Common myeloid progenitor, CD34-positive (primary cell): Measurements from ENCODE around the gene NIM1K.

Source experiments
- CTCF ChIA-PET: fragments of 350-600 bp; sonication (Branson Sonifier 250); formaldehyde crosslinking; loops from one replicate; lab custom pipeline; 2021; ENCODE audit warnings: antibody characterized with exemption; lab: Charles Lee
- POLR2A ChIA-PET: fragments of 350-600 bp; sonication (Branson Sonifier 250); formaldehyde crosslinking; loops from one replicate; lab custom pipeline; 2021; ENCODE audit warnings: antibody characterized with exemption; lab: Charles Lee
- DNase-seq, 3 donors: peaks; one replicate each; pipeline versions ENCODE4 v3.0.0 to v3.0.0-alpha.2; 2013
- H3K27ac ChIP-seq, 2 experiments: 1 replicate in 1 of 2; 2 replicates in 1 of 2; pipeline ENCODE4 v1.7.0; 2013; ENCODE audit warnings: inconsistent platforms in 2 of 2, low read length in 2 of 2, mild to moderate bottlenecking in 2 of 2, low read depth in 1 of 2, moderate library complexity in 1 of 2; ENCODE audit not compliant: severe bottlenecking in 2 of 2, insufficient read depth in 1 of 2, poor library complexity in 1 of 2
- H3K27me3 ChIP-seq, 5 experiments: replicated peaks in 2 of 5; 1 replicate in 3 of 5; 2 replicates in 2 of 5; pipeline versions ENCODE4 v1.6.1 to v1.7.0; 2013; ENCODE audit warnings: low read length in 4 of 5, mild to moderate bottlenecking in 2 of 5, moderate library complexity in 2 of 5, inconsistent platforms in 1 of 5; ENCODE audit not compliant: insufficient read depth in 5 of 5, control insufficient read depth in 4 of 5
- H3K36me3 ChIP-seq, 4 experiments: 1 replicate in 2 of 4; 2 replicates in 2 of 4; pipeline versions ENCODE4 v1.6.1 to v1.7.0; 2013; ENCODE audit warnings: low read length in 3 of 4, control low read depth in 1 of 4, mild to moderate bottlenecking in 1 of 4; ENCODE audit not compliant: control insufficient read depth in 4 of 4, insufficient read depth in 4 of 4
- H3K4me1 ChIP-seq, 4 experiments: 1 replicate in 3 of 4; 2 replicates in 1 of 4; pipeline versions ENCODE4 v1.6.1 to v1.7.1; 2013; ENCODE audit warnings: low read length in 3 of 4, mild to moderate bottlenecking in 3 of 4, control low read depth in 1 of 4, inconsistent platforms in 1 of 4, moderate library complexity in 1 of 4; ENCODE audit not compliant: control insufficient read depth in 4 of 4, insufficient read depth in 4 of 4; ENCODE audit errors: control extremely low read depth in 1 of 4
- H3K4me3 ChIP-seq, 7 experiments: 1 replicate in 4 of 7; 2 replicates in 3 of 7; pipeline versions ENCODE4 v1.5.1 to v1.7.0; 2013; ENCODE audit warnings: mild to moderate bottlenecking in 7 of 7, low read length in 6 of 7, moderate library complexity in 6 of 7, inconsistent platforms in 2 of 7, low read depth in 2 of 7, control low read depth in 1 of 7; ENCODE audit not compliant: insufficient read depth in 4 of 7, control insufficient read depth in 1 of 7; ENCODE audit errors: extremely low read depth in 1 of 7
- H3K9me3 ChIP-seq, 5 experiments: 1 replicate in 4 of 5; 2 replicates in 1 of 5; pipeline versions ENCODE4 v1.6.1 to v1.7.1; 2013; ENCODE audit warnings: low read length in 4 of 5, mild to moderate bottlenecking in 2 of 5, inconsistent platforms in 1 of 5, low read depth in 1 of 5, moderate library complexity in 1 of 5; ENCODE audit not compliant: control insufficient read depth in 4 of 5, insufficient read depth in 2 of 5; ENCODE audit errors: control extremely low read depth in 1 of 5
- WGBS: methylation state at CpG from one replicate; pipeline ENCODE4 v1.1.5; 2013; ENCODE audit not compliant: insufficient coverage; 5-methylcytosine and 5-hydroxymethylcytosine counted together

The NIM1K gene

DNA sequence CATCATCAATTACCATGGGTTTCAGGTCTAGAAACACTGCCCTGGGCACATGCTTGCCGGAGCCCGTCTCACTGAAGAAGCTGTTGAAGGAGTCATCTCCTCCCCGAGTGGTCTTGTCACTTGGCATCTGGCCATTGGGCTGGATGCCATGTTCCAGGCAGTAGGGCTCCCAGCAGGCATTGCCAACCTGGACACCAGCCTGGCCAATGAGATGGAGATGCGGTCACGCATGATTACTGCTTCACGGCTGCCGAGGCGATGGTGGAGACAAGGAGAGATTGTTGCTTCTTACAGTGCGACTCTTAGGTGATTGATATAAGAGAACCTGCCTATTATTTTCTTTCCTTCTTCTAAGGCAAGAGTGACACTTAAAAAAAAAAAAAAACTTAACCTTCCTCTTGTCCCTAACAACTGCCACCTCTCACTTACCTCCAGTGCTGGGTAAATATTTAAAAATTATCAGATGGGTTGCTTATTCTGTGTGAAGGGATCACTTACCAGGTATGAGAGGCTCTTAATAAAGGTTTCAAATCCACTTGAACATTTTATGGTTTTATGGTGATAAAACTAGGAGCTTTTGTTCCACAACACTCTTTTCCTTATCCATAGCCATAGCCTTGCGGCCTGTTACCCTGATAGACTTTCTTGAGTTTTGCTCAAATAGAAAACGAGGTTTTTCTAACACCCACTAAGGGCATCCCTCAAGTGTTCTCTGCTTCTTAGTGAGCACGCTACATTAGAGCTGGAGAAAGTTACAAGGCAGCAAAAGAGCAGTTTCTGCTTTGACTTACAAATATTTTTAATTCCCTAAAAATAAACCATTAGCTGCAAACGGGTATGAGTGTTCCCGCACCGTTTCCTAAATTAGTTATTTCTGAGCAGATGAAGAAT lies 41.2 kb downstream of the NIM1K start:
- no peak for DNase-seq
- Histone ChIP-seq H3K27ac (no peak overlapping the region), H3K36me3 (no peaks in the 10 kb centered on the region), H3K4me1 (no peaks in the 10 kb centered on the region), H3K27me3 (peaks cover 0 to 1% (median 0%) of the 10 kb centered on the region in 5 experiments), H3K9me3 (no peaks in the 10 kb centered on the region), H3K4me3 (no peak overlapping the region)
- WGBS = 90% methylated on average over 10 of the region's 15 CpGs
- CTCF ChIA-PET = interaction anchor here (1.4 to 2.9 kb wide), 3 partner anchors 56 to 156 kb away, joined by 3 to 12 read pairs (median 3); no protein-coding TSS in a partner anchor
- POLR2A ChIA-PET = no interaction called here

DNA sequence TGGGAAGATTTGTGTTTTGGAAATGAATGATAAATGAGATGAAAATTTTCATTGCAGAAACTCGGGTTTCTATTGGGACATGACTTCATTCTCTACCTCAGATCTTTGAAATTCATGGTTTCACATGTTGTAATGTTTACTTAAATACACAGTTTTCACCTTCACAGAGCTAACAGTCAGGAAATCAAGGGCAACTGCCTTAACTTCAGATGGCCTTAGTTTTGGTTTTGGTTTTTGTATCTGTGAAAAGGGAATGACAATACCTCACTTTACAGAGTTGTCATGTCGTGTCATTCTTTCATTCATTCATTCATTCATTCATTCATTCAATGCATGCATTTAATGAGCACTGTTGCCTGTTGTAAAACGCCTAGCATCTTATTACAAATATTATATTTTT lies 41.9 kb downstream of the NIM1K start:
- no peak for DNase-seq
- no CpG with 5 or more reads among the region's 3 CpGs for WGBS
- no peaks in the 10 kb centered on the region for H3K36me3 ChIP-seq
- H3K4me3 ChIP-seq = no peak overlapping the region
- peaks cover 0 to 1% (median 0%) of the 10 kb centered on the region in 5 experiments for H3K27me3 ChIP-seq
- no peaks in the 10 kb centered on the region for H3K9me3 ChIP-seq
- no peak overlapping the region for H3K27ac ChIP-seq
- CTCF ChIA-PET = no interaction called here
- POLR2A ChIA-PET = no interaction called here
- H3K4me1 ChIP-seq = no peaks in the 10 kb centered on the region

- ChIA-PET POLR2A (no interaction called here), CTCF (interaction anchor here (1.2 to 1.4 kb wide), 2 partner anchors 10 to 12 kb away, joined by 4 to 5 read pairs; no protein-coding TSS in a partner anchor)
- DNase-seq = no peak
- 100% methylated on average over 4 of the region's 5 CpGs for WGBS
- Histone ChIP-seq H3K27ac (no peak overlapping the region), H3K27me3 (peaks cover 0 to 5% (median 0%) of the 10 kb centered on the region in 5 experiments), H3K9me3 (no peaks in the 10 kb centered on the region), H3K4me3 (no peak overlapping the region), H3K4me1 (no peaks in the 10 kb centered on the region), H3K36me3 (no peaks in the 10 kb centered on the region)
Observed at GRCh38 chr5:43236653-43237355, 44.8 kb downstream of the NIM1K start.

- ChIA-PET CTCF (interaction anchor here (0.6 kb wide), 1 partner anchor 1408 kb away, joined by 3 read pairs; no protein-coding TSS in a partner anchor), POLR2A (no interaction called here)
Observed at GRCh38 chr5:43242196-43242595, 50.2 kb downstream of the NIM1K start.

DNA sequence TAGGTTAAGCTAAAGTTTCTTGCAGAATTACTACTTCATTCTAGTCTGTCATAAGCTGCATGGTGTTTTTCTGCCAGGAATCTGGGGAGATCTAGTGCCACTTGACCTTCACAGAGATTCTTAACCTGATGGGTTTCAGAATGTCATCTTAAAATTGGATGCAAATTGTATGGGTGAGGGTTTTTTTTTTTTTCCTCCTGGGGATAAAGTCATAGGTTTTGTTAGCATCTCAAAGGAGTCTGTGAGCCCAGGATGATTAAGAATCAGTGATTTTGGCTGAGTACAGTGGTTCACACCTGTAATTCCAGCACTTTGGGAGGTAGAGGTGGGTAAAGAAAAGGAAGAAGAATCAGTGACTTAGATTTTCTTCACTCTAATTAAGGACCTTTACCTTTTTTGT lies 51.2 kb downstream of the NIM1K start:
- CTCF ChIA-PET = no interaction called here
- no peak for DNase-seq

More at GRCh38 chr5:43242196-43242595, 50.2 kb downstream of the NIM1K start:
- Histone ChIP-seq H3K4me1 (no peaks in the 10 kb centered on the region), H3K9me3 (no peaks in the 10 kb centered on the region), H3K36me3 (no peaks in the 10 kb centered on the region), H3K27ac (no peak overlapping the region), H3K4me3 (no peak overlapping the region), H3K27me3 (peaks cover 0 to 10% (median 4%) of the 10 kb centered on the region in 5 experiments)
- no peak for DNase-seq
- WGBS = no CpG with 5 or more reads among the region's 1 CpG

DNA sequence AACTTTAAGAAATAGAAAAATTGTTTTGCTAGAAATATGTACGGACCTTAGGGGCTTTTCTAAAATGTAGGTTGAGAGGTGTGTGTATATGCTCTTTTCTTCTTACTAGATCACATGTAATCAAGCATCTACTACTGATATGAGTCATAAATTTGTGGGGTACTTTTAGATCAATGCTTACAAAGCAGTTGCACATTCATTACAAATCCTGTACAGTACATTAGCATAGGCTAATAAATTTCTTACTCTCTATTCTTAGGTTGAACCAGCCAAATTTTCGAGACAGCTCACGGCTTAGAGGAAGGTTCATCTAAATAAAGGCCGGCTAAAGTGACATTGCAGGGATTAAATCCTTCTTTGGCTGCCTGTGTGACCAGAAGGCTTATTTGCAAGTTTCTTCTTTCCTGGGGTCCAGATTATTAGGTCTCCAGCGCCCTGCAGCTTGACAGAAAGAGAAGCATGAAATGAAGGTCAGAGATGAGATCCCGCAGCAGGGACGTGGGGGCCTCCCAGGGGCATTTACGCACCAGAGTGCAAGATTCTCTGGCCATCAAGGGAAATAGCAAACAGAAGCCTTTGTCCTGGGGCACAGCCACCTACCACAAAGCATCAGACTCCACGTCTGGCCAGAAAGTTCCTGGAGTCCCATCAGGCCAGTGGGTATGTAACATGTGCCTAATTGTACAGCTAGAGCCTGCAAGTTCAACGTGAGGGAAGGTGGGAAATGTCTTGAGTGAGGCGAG lies 53.0 kb downstream of the NIM1K start:
- 84% methylated on average over 9 of the region's 11 CpGs for WGBS
- no peak overlapping the region for H3K4me3 ChIP-seq
- CTCF ChIA-PET = no interaction called here

More for the DNA sequence above, 51.2 kb downstream of the NIM1K start:
- no peaks in the 10 kb centered on the region for H3K9me3 ChIP-seq
- POLR2A ChIA-PET = no interaction called here
- H3K4me1 ChIP-seq = no peaks in the 10 kb centered on the region
- no peak overlapping the region for H3K27ac ChIP-seq
- H3K4me3 ChIP-seq = no peak overlapping the region
- H3K27me3 ChIP-seq = peaks cover 0 to 10% (median 4%) of the 10 kb centered on the region in 5 experiments
- no peaks in the 10 kb centered on the region for H3K36me3 ChIP-seq

More for the DNA sequence above, 53.0 kb downstream of the NIM1K start:
- H3K9me3 ChIP-seq = no peaks in the 10 kb centered on the region
- POLR2A ChIA-PET = no interaction called here
- H3K27me3 ChIP-seq = peaks cover 0 to 10% (median 4%) of the 10 kb centered on the region in 5 experiments
- DNase-seq = no peak
- no peaks in the 10 kb centered on the region for H3K4me1 ChIP-seq
- no peaks in the 10 kb centered on the region for H3K36me3 ChIP-seq
- no peak overlapping the region for H3K27ac ChIP-seq
